Measurements from ENCODE around the gene ZMYND8. TPM values are rescaled to one million over a fixed set of nuclear protein-coding genes. Genes with fewer than 3 reads are reported as not detected.

Gene ZMYND8
- total RNA-seq, 2 experiments from 2014 or later = 33.0 to 34.3 TPM

DNA sequence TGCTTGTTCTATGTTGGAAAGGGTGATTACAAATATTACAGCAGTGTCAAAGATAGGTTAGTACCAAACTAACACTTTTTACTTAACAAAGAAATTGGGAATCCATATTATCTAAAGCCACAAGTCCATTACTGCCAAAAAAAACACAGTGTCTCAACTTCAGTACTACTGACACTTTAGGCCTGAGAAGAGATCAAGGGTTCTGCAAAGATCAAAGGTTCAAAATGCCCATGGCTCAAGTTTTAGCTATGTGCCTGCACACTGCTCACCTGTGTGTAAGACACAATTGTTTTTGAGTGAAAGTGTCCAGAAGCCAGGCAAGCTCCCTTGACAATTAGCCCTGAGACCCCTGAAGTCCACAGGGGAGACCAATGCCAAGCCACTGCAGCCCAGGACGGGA is 132.6 kb downstream of the ZMYND8 start:
- no peak overlapping the region for H3K4me3 ChIP-seq (ENCODE audit: low read length)
- H3K27ac Mint-ChIP-seq = no peak overlapping the region
- TF ChIP-seq CTCF (IDR thresholded peaks at IDR 0.05) = no peak
- no peak overlapping the region for H3K27ac ChIP-seq (ENCODE audit: low read depth in 1 of 2, low read length in 2 of 2)
- ATAC-seq (ENCODE audit: poor library complexity) (no peak), DNase-seq (no peak)
- POLR2A ChIA-PET = no interaction called here
- H3K4me3 Mint-ChIP-seq = no peak overlapping the region
- no peaks in the 10 kb centered on the region for H3K27me3 Mint-ChIP-seq
- H3K4me1 Mint-ChIP-seq (ENCODE audit: low read depth) = peaks cover 6% of the 10 kb centered on the region
- CTCF ChIA-PET = interaction anchor here (1.1 kb wide), 1 partner anchor 160 kb away, joined by 4 read pairs; no protein-coding TSS in a partner anchor
- no peaks in the 10 kb centered on the region for H3K4me1 ChIP-seq (ENCODE audit: insufficient read depth, low read length)
- no peaks in the 10 kb centered on the region for H3K27me3 ChIP-seq (ENCODE audit: control insufficient read depth in 1 of 2, insufficient read depth in 2 of 2, low read length in 2 of 2)
- H3K9me3 Mint-ChIP-seq = no peaks in the 10 kb centered on the region
- intact Hi-C loops (cut with DNase I, micrococcal nuclease) = no loop called here
- no peaks in the 10 kb centered on the region for H3K9me3 ChIP-seq (ENCODE audit: control insufficient read depth in 1 of 2, insufficient read depth in 1 of 2, low read length in 2 of 2)
- H3K36me3 ChIP-seq (ENCODE audit: insufficient read depth, low read length) = peaks cover 78% of the 10 kb centered on the region
- H3K36me3 Mint-ChIP-seq (ENCODE audit: low read depth) = peaks cover 90% of the 10 kb centered on the region

- Histone ChIP-seq H3K36me3 (ENCODE audit: insufficient read depth, low read length) (peaks cover 79% of the 10 kb centered on the region), H3K27ac (ENCODE audit: low read depth in 1 of 2, low read length in 2 of 2) (no peak overlapping the region), H3K9me3 (ENCODE audit: control insufficient read depth in 1 of 2, insufficient read depth in 1 of 2, low read length in 2 of 2) (no peaks in the 10 kb centered on the region), H3K4me1 (ENCODE audit: insufficient read depth, low read length) (no peaks in the 10 kb centered on the region), H3K27me3 (ENCODE audit: control insufficient read depth in 1 of 2, insufficient read depth in 2 of 2, low read length in 2 of 2) (no peaks in the 10 kb centered on the region), H3K4me3 (ENCODE audit: low read length) (no peak overlapping the region)
- no peak overlapping the region for H3K27ac Mint-ChIP-seq
- no peak for DNase-seq
- H3K27me3 Mint-ChIP-seq = no peaks in the 10 kb centered on the region
- H3K4me3 Mint-ChIP-seq = no peak overlapping the region
- peaks cover 90% of the 10 kb centered on the region for H3K36me3 Mint-ChIP-seq (ENCODE audit: low read depth)
- CTCF ChIA-PET = interaction anchor here (1.1 to 2.3 kb wide), 2 partner anchors 161 kb away, joined by 4 to 5 read pairs; no protein-coding TSS in a partner anchor
- TF ChIP-seq CTCF (IDR thresholded peaks at IDR 0.05) = no peak
- intact Hi-C loops (cut with DNase I, micrococcal nuclease) = no loop called here
- peaks cover 6% of the 10 kb centered on the region for H3K4me1 Mint-ChIP-seq (ENCODE audit: low read depth)
- ATAC-seq (ENCODE audit: poor library complexity) = no peak
- POLR2A ChIA-PET = no interaction called here
- no peaks in the 10 kb centered on the region for H3K9me3 Mint-ChIP-seq
Observed at GRCh38 chr20:47222468-47223119, 133.9 kb downstream of the ZMYND8 start.

- H3K4me1 Mint-ChIP-seq (ENCODE audit: low read depth) = peaks cover 11% of the 10 kb centered on the region
- no peak overlapping the region for H3K4me3 Mint-ChIP-seq
- Histone ChIP-seq H3K36me3 (ENCODE audit: insufficient read depth, low read length) (peaks cover 72% of the 10 kb centered on the region), H3K27ac (ENCODE audit: low read depth in 1 of 2, low read length in 2 of 2) (no peak overlapping the region), H3K4me3 (ENCODE audit: low read length) (no peak overlapping the region), H3K9me3 (ENCODE audit: control insufficient read depth in 1 of 2, insufficient read depth in 1 of 2, low read length in 2 of 2) (no peaks in the 10 kb centered on the region), H3K27me3 (ENCODE audit: control insufficient read depth in 1 of 2, insufficient read depth in 2 of 2, low read length in 2 of 2) (no peaks in the 10 kb centered on the region), H3K4me1 (ENCODE audit: insufficient read depth, low read length) (no peaks in the 10 kb centered on the region)
- intact Hi-C loops (cut with DNase I, micrococcal nuclease) = no loop called here
- DNase-seq (no peak), ATAC-seq (ENCODE audit: poor library complexity) (no peak)
- CTCF ChIA-PET = interaction anchor here (2.3 kb wide), 1 partner anchor 163 kb away, joined by 5 read pairs; no protein-coding TSS in a partner anchor
- H3K27ac Mint-ChIP-seq = no peak overlapping the region
- H3K36me3 Mint-ChIP-seq (ENCODE audit: low read depth) = peaks cover 88% of the 10 kb centered on the region
- no peaks in the 10 kb centered on the region for H3K27me3 Mint-ChIP-seq
- POLR2A ChIA-PET = no interaction called here
- no peak for TF ChIP-seq CTCF (IDR thresholded peaks at IDR 0.05)
- H3K9me3 Mint-ChIP-seq = no peaks in the 10 kb centered on the region
Observed at GRCh38 chr20:47221036-47221625, 135.4 kb downstream of the ZMYND8 start.
